Mononuclear cell (primary cell): ENCODE results near the gene IL11. TPM values are rescaled to one million over a fixed set of nuclear protein-coding genes. Genes with fewer than 3 reads are reported as not detected.

Experiments
- H3K27me3 ChIP-seq: 2 replicates; pipeline ENCODE4 v1.6.0; 2011; ENCODE audit warnings: low read length, control low read depth; ENCODE audit not compliant: insufficient read depth
- H3K4me1 ChIP-seq: 2 replicates; pipeline ENCODE4 v1.5.1; 2011; ENCODE audit warnings: mild to moderate bottlenecking, low read length, control low read depth; ENCODE audit not compliant: insufficient read depth
- H3K4me3 ChIP-seq: 2 replicates; pipeline ENCODE4 v1.5.1; 2011; ENCODE audit warnings: mild to moderate bottlenecking, low read length, moderate library complexity
- H3K9me3 ChIP-seq: 2 replicates; pipeline ENCODE4 v1.5.1; 2011; ENCODE audit warnings: low read depth, mild to moderate bottlenecking, control low read depth, low read length
- total RNA-seq: library from RNA; depleted of rRNA; stranded (reverse); fragments of >200 nt; gene quantifications from one replicate; pipeline ENCODE4 v1.2.3, GENCODE V29; 2012

Gene IL11
- total RNA-seq, 1 donor: 0.10 TPM

DNA sequence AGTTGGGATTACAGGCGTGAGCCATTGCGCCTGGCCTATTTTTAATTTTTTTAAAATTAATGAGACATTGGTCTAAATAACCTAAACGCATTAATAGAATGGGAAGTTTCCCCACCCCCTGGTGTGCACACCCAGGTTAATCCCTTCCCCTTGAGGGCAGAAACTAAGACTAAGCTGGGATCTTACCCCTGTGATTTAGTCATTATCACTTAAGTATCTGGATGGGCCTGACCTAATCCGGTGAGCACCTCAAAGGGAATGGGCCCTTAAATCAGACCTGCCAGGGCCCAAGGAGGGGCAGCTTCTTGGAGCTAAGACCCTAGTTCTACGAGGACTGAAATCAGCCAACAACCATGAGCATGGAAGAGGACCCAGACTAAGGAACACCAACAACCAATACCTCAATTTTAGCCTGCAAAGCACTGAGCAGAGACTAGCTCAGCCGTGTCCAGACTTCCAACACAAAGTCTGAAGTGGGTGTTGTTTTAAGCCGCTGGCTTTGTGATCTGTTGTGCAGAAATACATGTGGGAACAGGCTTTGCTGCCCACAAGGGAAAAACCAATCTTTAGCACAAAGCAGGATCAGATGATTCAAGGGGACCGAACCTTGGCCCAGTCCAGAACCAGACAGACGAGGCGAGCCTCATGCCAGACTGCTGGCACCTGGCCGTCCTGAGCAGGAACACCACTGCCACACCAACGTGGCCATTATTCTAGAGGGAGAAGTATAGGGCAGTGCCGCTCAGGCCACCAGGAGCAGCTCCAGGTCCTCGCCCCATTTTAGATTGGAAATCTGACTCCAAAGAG lies 30.2 kb upstream of the IL11 start:
- Histone ChIP-seq H3K4me3 (no peak overlapping the region), H3K27me3 (no peaks in the 10 kb centered on the region), H3K4me1 (peaks cover 26% of the 10 kb centered on the region), H3K9me3 (no peaks in the 10 kb centered on the region)

DNA sequence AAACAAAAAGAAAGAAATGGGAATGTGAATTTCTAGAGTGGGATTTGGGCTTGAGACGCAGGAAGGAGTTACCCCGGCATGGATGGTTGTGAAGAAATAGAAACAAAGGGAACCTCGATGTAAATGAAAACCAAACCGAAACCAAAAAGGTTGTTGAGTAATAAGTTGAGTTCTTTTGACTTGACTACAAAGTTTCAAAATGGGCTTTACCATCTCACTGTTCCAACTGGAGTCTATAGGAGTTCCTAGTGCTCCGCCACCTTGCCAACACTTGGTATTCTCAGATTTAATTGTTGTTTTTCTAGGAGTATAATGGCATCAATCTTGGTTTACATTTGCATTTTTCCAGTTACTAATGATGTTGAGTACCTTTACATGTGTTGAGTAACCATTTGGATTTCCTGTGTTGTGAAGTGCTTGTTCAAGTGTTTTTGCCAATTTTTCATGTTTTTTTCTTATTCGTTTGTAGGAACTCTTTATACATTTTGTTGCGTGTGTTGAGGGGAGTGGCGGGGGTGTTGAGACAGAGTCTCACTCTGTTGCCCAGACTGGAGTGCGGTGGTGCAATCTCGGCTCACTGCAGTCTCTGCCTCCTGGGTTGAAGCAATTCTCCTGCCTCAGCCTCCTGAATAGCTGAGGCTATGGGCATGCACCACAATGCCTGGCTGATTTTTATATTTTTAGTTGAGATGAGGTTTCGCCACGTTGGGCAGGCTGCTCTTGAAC lies 28.1 kb upstream of the IL11 start:
- H3K9me3 ChIP-seq: no peaks in the 10 kb centered on the region
- peaks cover 23% of the 10 kb centered on the region for H3K4me1 ChIP-seq
- H3K27me3 ChIP-seq: no peaks in the 10 kb centered on the region
- H3K4me3 ChIP-seq: no peak overlapping the region

DNA sequence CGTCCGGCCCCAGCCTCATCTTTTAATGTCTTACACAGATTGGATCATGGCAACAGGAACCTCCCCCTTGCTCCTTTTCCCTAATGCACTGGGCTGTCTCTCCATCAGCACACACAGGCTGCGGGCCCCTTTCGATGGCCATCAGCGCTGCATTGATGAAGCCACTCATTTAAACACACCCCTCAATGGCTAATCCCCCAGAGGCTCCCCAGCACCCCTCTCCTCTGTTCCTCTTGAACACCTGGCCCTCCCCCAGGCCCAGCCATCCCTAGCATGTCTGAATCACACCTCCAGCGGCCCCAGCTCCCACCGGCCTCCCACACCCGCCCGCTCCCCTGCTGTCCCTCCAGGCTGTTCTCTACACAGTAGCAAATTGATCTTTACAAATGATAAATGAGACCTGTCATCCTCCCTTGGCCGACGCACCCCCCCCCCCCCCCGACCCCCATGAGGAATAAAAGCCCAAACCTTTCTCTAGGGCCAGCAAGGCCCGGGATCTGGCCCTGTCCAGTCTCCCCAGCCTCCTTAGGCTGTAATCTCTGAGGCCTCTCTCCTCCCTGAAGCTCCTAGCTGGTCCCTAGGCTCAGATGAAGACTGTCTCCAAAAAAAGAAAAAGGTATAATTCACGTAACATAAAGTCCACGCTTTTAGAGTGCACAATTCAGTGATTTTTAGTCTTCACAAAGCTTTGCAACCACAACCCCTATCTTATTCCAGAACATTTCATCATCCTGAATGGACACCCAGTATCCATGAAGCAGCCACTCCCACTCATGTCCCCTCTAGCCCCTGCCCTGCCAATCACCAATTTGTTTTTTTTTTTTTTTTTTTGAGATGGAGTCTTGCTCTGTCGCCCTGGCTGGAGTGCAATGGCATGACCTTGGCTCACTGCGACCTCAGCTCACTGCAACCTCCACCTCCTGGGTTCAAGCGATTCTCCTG lies 22.8 kb upstream of the IL11 start:
- Histone ChIP-seq H3K9me3 (no peaks in the 10 kb centered on the region), H3K27me3 (no peaks in the 10 kb centered on the region), H3K4me1 (peaks cover 27% of the 10 kb centered on the region), H3K4me3 (no peak overlapping the region)

DNA sequence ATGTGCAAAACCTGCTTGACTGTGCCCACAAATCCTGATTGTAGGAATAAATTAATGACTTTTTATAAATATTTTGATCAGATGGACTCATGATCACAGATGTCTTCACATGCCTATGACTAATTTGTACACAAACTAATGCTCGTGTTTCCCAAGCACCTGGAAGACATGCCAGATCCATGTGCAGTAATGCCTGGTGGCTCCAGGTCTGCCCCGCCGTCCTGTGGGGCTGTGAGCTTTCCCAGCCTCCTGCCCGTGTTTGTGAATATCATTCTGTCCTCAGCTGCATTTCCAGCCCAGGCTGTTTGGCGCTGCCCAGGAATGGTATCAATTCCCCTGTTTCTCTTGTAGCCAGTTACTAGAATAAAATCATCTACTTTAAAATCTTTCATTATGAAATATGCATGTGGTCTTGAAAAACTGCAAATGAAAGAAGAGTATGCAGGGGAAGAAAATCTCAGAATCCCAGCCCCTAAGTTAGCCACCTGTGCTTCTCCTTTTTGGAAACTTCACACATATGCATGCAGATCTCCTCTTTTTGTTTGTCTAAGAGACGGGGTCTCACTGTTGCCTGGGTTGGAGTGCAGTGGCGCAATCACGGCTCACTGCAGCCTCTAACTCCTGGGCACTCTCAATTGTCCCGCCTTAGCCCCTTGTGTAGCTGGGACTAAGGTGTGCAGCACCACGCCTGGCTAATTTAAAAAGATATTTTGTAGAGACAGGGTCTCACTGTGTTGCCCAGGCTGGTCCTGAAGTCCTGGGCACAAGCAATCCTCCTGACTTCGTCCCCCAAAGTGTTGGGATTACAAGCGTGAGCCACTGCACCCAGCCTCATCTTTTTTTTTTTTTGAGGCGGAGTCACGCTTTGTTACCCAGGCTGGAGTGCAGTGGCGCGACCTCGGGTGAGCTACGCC lies 21.7 kb upstream of the IL11 start:
- Histone ChIP-seq H3K27me3 (no peaks in the 10 kb centered on the region), H3K4me1 (peaks cover 35% of the 10 kb centered on the region), H3K4me3 (no peak overlapping the region), H3K9me3 (no peaks in the 10 kb centered on the region)

DNA sequence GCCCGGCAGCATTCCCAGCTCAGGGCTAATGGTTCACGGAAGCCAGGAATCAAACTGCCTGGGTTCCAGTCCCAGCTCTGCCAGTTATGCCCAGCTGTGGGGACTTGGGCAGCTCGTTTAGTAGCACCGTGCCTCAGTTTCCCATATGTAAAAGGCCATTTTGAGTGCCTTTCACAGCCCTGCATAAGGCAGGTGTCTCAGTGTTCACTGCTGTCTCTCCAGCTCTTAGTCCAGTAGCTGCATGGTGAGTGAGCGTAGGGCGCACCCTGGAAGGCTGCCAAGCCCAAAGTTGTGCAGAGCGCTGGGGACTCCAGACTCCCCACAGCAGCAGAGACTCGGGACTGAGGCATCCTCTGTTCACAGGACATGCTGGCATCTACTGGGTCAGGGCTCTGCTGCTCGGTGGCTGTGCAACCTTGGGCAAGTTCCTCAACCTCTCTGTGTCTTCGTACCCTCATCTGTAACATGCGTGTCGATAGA lies 21.0 kb upstream of the IL11 start:
- H3K9me3 ChIP-seq: no peaks in the 10 kb centered on the region
- H3K27me3 ChIP-seq: no peaks in the 10 kb centered on the region
- H3K4me3 ChIP-seq: no peak overlapping the region
- H3K4me1 ChIP-seq: peaks cover 40% of the 10 kb centered on the region

DNA sequence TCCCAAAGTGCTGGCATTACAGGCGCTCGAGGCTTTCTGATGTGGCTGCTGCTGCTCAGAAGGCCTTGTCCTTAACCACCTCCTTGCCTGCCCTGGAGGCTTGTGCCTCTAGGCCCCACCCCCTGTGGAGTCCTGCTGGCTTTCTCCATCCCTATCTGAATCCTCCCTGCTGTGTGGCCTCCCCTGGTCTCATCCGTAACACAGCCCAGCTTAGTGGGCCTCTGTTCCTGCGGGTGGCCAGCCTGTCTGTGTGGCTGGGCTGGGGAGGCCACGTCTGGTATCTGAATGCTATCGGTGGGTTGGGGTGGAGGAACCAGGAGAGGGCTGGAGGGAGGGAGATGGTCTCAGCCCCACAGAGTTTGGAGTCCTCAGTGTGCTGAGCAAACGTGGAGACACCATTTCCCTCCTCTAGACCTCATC lies 20.2 kb upstream of the IL11 start:
- Histone ChIP-seq H3K27me3 (no peaks in the 10 kb centered on the region), H3K4me3 (no peak overlapping the region), H3K9me3 (no peaks in the 10 kb centered on the region), H3K4me1 (peaks cover 40% of the 10 kb centered on the region)

DNA sequence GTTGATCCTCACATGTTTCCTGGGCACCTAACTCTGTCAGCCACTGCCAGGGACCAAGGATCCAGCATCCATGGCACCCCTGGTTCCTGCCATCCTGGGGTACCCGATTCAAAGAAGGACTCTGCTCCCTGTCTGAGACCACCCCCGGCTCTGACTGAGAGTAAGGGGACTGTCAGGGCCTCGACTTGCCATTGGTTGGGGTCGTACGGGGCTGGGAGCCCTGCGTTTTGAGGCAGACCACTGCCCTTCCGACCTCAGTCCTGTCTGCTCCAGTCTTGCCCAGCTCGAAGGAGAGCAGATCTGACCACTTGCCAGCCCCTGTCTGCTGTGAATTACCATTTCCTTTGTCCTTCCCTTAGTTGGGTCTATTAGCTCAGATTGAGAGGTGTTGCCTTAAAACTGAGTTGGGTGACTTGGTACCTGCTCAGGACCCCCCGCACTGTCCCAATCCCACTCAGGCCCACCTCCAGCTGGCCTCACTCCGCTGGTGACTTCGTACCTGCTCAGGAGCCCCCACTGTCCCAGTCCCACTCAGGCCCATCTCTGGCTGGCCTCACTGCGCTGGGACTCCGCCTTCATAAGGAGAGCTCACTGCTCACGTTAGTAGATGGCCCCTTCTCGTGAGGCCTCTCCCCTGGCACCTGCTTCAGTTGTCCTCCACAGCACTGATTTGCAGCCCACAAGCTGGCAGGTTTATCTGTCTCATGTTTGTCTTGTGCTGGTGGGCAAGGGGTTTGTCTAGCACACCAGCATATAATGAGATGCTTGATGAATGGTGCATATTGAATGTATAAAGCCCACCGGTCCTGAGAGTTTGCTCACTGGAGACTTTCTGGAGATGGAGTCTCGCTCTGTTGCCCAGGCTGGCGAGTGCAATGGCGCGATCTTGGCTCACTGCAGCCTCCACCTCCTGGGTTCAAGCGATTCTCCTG lies 19.4 kb upstream of the IL11 start:
- Histone ChIP-seq H3K4me1 (peaks cover 46% of the 10 kb centered on the region), H3K27me3 (no peaks in the 10 kb centered on the region), H3K9me3 (no peaks in the 10 kb centered on the region), H3K4me3 (no peak overlapping the region)

DNA sequence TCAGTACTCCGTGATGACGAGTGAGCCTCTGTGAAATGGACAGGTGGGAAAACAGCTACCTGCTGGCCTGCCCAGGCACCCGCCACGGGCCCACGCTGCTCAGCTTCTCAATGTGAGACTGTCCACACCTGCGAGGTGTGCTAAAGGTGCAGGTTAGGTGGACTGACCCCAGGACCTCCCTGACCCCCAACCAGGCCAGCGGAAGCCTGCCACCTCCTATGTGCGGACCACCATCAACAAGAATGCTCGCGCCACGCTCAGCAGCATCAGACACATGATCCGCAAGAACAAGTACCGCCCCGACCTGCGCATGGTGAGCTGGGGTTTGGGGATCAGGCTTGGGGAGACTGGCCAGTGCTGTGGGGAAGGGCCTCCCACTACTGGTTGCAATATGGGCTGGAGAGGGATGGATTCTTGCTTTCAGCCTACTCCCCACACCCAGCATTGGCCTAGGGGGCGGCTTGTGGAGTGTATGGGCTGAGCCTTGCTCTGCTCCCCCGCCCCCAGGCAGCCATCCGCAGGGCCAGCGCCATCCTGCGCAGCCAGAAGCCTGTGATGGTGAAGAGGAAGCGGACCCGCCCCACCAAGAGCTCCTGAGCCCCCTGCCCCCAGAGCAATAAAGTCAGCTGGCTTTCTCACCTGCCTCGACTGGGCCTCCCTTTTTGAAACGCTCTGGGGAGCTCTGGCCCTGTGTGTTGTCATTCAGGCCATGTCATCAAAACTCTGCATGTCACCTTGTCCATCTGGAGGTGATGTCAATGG lies 17.7 kb upstream of the IL11 start:
- Histone ChIP-seq H3K27me3 (no peaks in the 10 kb centered on the region), H3K4me1 (peaks cover 57% of the 10 kb centered on the region), H3K4me3 (no peak overlapping the region), H3K9me3 (no peaks in the 10 kb centered on the region)

DNA sequence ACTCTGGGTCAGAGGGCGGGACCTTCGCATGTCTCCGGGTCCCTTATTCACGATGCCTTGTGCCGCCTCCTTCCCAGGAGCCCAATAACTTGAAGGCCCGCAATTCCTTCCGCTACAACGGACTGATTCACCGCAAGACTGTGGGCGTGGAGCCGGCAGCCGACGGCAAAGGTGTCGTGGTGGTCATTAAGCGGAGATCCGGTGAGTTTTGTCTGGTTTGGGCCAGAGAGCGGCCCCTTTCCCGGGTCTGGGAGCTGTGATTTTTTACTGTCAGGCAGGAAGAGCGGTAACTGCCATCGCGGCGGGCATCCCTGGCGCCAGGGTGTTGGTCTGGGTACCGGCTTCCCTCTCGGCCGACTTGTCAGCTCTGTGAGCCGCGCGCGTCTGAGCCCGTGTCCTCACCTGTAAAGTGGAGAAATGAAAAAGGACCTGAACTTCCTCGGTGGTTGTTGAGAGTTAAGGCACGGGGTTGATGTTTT lies 16.3 kb upstream of the IL11 start:
- H3K9me3 ChIP-seq: no peaks in the 10 kb centered on the region
- peak overlapping the region; percentile 97 for H3K4me3 ChIP-seq
- no peaks in the 10 kb centered on the region for H3K27me3 ChIP-seq
- peaks cover 60% of the 10 kb centered on the region for H3K4me1 ChIP-seq

DNA sequence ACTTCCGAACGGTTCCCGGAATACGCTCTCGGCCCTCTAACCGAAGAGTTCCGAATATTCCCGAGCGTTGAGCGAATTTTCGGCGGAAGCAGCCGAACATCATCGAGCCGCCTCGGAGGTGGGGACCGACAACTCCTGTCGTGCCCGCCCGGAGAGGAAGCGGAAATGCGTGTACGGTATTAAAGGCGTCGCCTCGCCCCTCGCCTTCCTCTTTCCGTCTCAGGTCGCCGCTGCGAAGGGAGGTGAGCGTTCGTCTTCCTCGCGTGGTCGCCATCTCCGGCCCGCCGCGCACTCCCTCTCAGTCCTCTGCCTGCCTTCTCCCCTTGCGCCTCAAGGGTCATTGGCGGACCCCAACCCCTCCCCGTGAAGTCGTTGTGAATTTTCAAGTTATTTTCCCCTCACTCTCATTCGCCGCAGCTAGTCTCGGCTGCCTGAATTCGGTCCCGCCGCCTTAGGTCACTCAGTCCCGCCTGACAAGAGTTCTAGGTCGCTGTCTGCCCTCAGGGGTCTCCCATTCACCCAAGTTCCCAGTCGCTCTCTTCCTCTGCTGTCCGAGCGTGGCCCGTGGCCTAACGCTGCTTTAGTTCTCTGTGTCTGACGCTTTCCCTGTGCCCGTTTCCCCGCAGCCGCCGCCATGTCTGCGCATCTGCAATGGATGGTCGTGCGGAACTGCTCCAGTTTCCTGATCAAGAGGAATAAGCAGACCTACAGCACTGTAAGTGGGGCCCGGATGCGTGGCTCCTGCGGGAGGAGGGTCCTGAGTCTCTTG lies 15.6 kb upstream of the IL11 start, which contains the start of gene RPL28:
Gene RPL28, plus strand, starts transcription at position 209 of the 769 bp plus-strand sequence. Its CDS starts 426 bp downstream, at position 635.
- Histone ChIP-seq H3K9me3 (no peaks in the 10 kb centered on the region), H3K4me3 (peak within 1 kb of the TSS; percentile 97), H3K4me1 (peaks cover 56% of the 10 kb centered on the region), H3K27me3 (no peaks in the 10 kb centered on the region)

DNA sequence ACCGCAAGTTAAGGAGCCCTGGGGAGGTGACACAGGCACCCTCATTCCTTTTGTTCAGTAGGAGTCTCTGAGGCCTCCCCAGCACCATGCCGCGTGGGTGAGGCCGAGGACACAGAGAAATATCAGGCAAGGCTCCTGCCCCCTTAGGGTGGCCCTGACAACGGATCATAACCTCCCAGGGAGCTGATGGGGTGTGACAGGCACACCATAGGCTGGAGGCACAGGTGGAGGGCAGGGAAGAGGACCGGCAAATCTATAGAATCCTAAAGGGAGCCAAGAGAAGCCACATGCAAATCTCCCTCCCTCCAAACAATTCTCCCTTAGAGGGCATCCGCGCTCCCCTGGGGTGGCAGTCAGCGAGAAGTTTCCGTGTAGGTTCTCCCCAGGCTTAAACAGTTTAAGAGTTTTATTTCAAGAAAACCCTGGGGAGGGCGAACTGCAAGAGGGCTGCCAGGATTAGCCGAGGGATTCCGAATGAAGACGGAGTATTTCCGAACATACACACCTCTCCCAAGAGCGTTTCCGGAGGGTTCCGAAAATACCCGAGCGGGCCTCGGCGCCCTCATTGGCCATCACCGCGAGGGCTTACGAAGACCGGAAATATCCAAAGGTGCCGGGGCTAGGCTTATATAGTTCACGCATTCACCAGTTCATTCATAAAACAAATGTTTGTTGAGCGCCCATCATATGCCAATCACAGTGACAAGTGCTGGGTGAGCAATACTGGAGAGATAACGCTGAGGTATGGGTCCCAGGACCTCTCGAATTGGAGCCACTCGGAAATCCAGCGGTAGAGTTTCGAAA lies 14.9 kb upstream of the IL11 start:
- peak overlapping the region; percentile 97 for H3K4me3 ChIP-seq

More for the DNA sequence above, 14.9 kb upstream of the IL11 start:
- Histone ChIP-seq H3K27me3 (no peaks in the 10 kb centered on the region), H3K9me3 (no peaks in the 10 kb centered on the region), H3K4me1 (peaks cover 56% of the 10 kb centered on the region)
